Activated CD4-positive, alpha-beta memory T cell treated with anti-CD3 and anti-CD28 coated beads, Interleukin-2, amount 10 ng/mL, durations not matched to agents 7 days and 5 days (primary cell): ENCODE measurements around the gene MEI1. TPM values are rescaled to one million over a fixed set of nuclear protein-coding genes. Genes with fewer than 3 reads are reported as not detected.
A peak's percentile ranks its signal among the peaks of the same experiment; 100 is the strongest.

Source experiments
- CTCF ChIA-PET: fragments of 350-600 bp; sonication (Branson Sonifier 250); formaldehyde crosslinking; loops from one replicate; lab custom pipeline; 2021; ENCODE audit warnings: antibody characterized with exemption, inconsistent platforms; lab: Charles Lee
- POLR2A ChIA-PET: fragments of 350-600 bp; sonication (Branson Sonifier 250); formaldehyde crosslinking; loops from one replicate; lab custom pipeline; 2021; ENCODE audit warnings: antibody characterized with exemption; lab: Charles Lee
- DNase-seq: peaks from one replicate; pipeline ENCODE4 v3.0.0-alpha.2; 2020
- H3K27ac Mint-ChIP-seq: one replicate; pipeline ENCODE4 v1.8.0; 2021; ENCODE audit warnings: mild to moderate bottlenecking, mixed read lengths
- H3K27me3 Mint-ChIP-seq: one replicate; pipeline ENCODE4 v1.8.0; 2021; ENCODE audit warnings: mixed read lengths
- H3K36me3 Mint-ChIP-seq: one replicate; pipeline ENCODE4 v1.8.0; 2021; ENCODE audit warnings: low read depth, mixed read lengths
- H3K4me1 Mint-ChIP-seq: one replicate; pipeline ENCODE4 v1.8.0; 2021; ENCODE audit warnings: mixed read lengths
- H3K4me3 Mint-ChIP-seq: one replicate; pipeline ENCODE4 v1.8.0; 2021; ENCODE audit warnings: mild to moderate bottlenecking, mixed read lengths
- H3K9me3 Mint-ChIP-seq: one replicate; pipeline ENCODE4 v1.8.0; 2021; ENCODE audit warnings: mixed read lengths
- total RNA-seq, 2 experiments: library from RNA; stranded (reverse); gene quantifications; one replicate each; pipeline ENCODE4 v1.2.3, GENCODE V29; 2021

Gene MEI1
- total RNA-seq, 2 experiments from 2014 or later, result 75.5 to 79.1 TPM

DNA sequence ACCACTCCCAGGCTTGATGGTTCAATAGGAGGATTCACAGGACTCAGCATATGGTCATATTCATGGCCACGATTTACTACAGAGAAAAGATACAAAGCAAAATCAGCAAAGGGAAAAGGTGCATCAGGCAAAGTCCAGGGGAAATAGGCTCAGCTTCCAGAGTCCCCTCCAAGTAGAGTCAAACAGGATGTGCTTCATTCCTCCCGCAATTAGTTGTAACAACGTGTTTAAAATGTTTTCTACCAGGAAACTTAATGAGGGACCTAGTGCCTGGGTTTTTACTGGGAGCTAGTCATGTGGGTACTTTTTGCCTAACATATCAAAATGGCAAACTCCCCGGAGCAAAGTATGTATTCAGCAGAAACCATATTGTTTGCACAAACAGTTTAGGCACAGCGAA, 118.7 kb downstream of the MEI1 start:
- ChIA-PET POLR2A (interaction anchor here (1.8 kb wide), 1 partner anchor 16 kb away, joined by 4 read pairs; no protein-coding TSS in a partner anchor), CTCF (no interaction called here)
- no peak for DNase-seq
- no peaks in the 10 kb centered on the region for H3K27me3 Mint-ChIP-seq
- H3K27ac Mint-ChIP-seq, result no peak overlapping the region
- peaks cover 47% of the 10 kb centered on the region for H3K36me3 Mint-ChIP-seq
- H3K4me3 Mint-ChIP-seq, result no peak overlapping the region
- peaks cover 15% of the 10 kb centered on the region for H3K4me1 Mint-ChIP-seq
- no peaks in the 10 kb centered on the region for H3K9me3 Mint-ChIP-seq

GRCh38 chr22:41818596-41818995, 119.3 kb downstream of the MEI1 start:
- DNase-seq, result no peak
- Mint-ChIP-seq H3K4me1 (peaks cover 15% of the 10 kb centered on the region), H3K27me3 (no peaks in the 10 kb centered on the region), H3K27ac (no peak overlapping the region), H3K9me3 (no peaks in the 10 kb centered on the region), H3K36me3 (peaks cover 42% of the 10 kb centered on the region), H3K4me3 (no peak overlapping the region)
- ChIA-PET POLR2A (interaction anchor here (1.8 kb wide), 1 partner anchor 16 kb away, joined by 4 read pairs; no protein-coding TSS in a partner anchor), CTCF (no interaction called here)

GRCh38 chr22:41819257-41819656, 120.0 kb downstream of the MEI1 start:
- H3K4me1 Mint-ChIP-seq, result peaks cover 15% of the 10 kb centered on the region
- no peak for DNase-seq
- no peak overlapping the region for H3K27ac Mint-ChIP-seq
- POLR2A ChIA-PET, result interaction anchor here (1.8 kb wide), 1 partner anchor 15 kb away, joined by 4 read pairs; no protein-coding TSS in a partner anchor
- H3K4me3 Mint-ChIP-seq, result no peak overlapping the region
- H3K36me3 Mint-ChIP-seq, result peaks cover 41% of the 10 kb centered on the region
- H3K9me3 Mint-ChIP-seq, result no peaks in the 10 kb centered on the region
- H3K27me3 Mint-ChIP-seq, result no peaks in the 10 kb centered on the region
- CTCF ChIA-PET, result no interaction called here

DNA sequence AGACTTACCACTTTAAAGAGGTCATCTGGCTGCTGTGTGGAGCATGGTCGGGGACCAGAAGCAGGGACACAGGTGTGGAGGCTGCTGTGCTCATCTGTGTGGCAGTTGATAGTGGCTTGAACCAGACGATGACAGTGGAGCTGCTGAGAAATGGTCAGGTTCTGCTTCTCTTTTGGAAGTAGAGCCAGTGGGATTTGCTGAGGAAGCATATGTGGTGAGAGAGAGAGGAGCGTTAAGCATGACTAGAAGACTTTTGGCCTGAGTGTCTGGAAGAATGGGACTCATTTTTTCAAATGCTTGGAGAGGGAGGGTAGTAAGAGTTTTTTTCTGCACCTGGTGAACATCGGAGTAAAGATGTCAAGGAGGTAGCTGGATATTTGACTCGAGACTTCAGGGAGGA, 121.1 kb downstream of the MEI1 start:
- no peaks in the 10 kb centered on the region for H3K27me3 Mint-ChIP-seq
- no peak overlapping the region for H3K27ac Mint-ChIP-seq
- no peak overlapping the region for H3K4me3 Mint-ChIP-seq
- POLR2A ChIA-PET, result interaction anchor here (1.0 to 2.8 kb wide), 3 partner anchors 13 to 120 kb away, joined by 3 to 14 read pairs (median 6); partner anchors contain the start of genes CCDC134 and SREBF2
- H3K4me1 Mint-ChIP-seq, result peaks cover 15% of the 10 kb centered on the region
- no peak for DNase-seq
- peaks cover 42% of the 10 kb centered on the region for H3K36me3 Mint-ChIP-seq
- CTCF ChIA-PET, result interaction anchor here (1.4 kb wide), 1 partner anchor 123 kb away, joined by 4 read pairs; no protein-coding TSS in a partner anchor
- no peaks in the 10 kb centered on the region for H3K9me3 Mint-ChIP-seq

GRCh38 chr22:41821471-41822316, 122.4 kb downstream of the MEI1 start:
- Mint-ChIP-seq H3K4me3 (no peak overlapping the region), H3K9me3 (no peaks in the 10 kb centered on the region)
- POLR2A ChIA-PET, result interaction anchor here (1.2 to 2.8 kb wide), 6 partner anchors 11 to 119 kb away, joined by 3 to 14 read pairs (median 6); partner anchors contain the start of genes CCDC134 and SREBF2

GRCh38 chr22:41822317-41823057, 123.2 kb downstream of the MEI1 start:
- Mint-ChIP-seq H3K36me3 (peaks cover 36% of the 10 kb centered on the region), H3K9me3 (no peaks in the 10 kb centered on the region), H3K4me3 (no peak overlapping the region), H3K4me1 (peaks cover 22% of the 10 kb centered on the region), H3K27ac (peak overlapping the region; percentile 58), H3K27me3 (no peaks in the 10 kb centered on the region)
- DNase-seq, result no peak
- POLR2A ChIA-PET, result interaction anchor here (0.7 to 2.8 kb wide), 7 partner anchors 11 to 124 kb away, joined by 3 to 14 read pairs (median 6); partner anchors contain the start of genes CCDC134, CENPM and SREBF2
- CTCF ChIA-PET, result interaction anchor here (0.7 to 2.1 kb wide), 12 partner anchors 10 to 155 kb away, joined by 3 to 23 read pairs (median 4); partner anchors contain the start of genes CENPM and SREBF2

More at GRCh38 chr22:41821471-41822316, 122.4 kb downstream of the MEI1 start:
- peak overlapping the region; percentile 27 for H3K27ac Mint-ChIP-seq
- CTCF ChIA-PET, result interaction anchor here (0.5 to 2.1 kb wide), 6 partner anchors 11 to 154 kb away, joined by 3 to 23 read pairs (median 6); partner anchors contain the start of gene SREBF2
- no peak for DNase-seq
- H3K4me1 Mint-ChIP-seq, result peaks cover 15% of the 10 kb centered on the region
- peaks cover 42% of the 10 kb centered on the region for H3K36me3 Mint-ChIP-seq
- H3K27me3 Mint-ChIP-seq, result no peaks in the 10 kb centered on the region

DNA sequence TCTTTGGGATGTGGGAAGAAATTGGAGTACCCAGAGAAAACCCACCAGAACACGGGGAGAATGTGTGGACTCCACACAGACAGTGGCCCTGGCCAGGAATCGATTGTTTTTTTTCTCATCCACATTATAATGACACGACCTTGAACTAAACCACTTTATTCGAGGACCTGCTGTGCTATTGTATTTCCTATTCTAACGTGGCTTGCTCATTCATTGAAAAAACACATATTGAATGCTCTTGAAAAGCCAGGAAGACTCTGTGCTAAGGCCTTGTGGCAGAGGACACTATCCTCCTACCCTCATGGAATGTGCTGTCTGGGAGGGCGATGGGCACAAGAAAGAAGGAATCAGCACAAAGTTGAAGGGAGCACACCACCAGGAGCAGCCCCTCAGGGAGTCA, 124.5 kb downstream of the MEI1 start:
- H3K9me3 Mint-ChIP-seq, result no peaks in the 10 kb centered on the region
- H3K4me1 Mint-ChIP-seq, result peaks cover 32% of the 10 kb centered on the region
- H3K4me3 Mint-ChIP-seq, result no peak overlapping the region
- CTCF ChIA-PET, result interaction anchor here (1.6 kb wide), 1 partner anchor 33 kb away, joined by 4 read pairs; no protein-coding TSS in a partner anchor
- H3K27ac Mint-ChIP-seq, result no peak overlapping the region
- peaks cover 33% of the 10 kb centered on the region for H3K36me3 Mint-ChIP-seq
- POLR2A ChIA-PET, result no interaction called here
- H3K27me3 Mint-ChIP-seq, result no peaks in the 10 kb centered on the region
- DNase-seq, result no peak

- H3K27me3 Mint-ChIP-seq, result no peaks in the 10 kb centered on the region
- no peak for DNase-seq
- H3K4me1 Mint-ChIP-seq, result peaks cover 37% of the 10 kb centered on the region
- H3K36me3 Mint-ChIP-seq, result peaks cover 33% of the 10 kb centered on the region
- H3K4me3 Mint-ChIP-seq, result no peak overlapping the region
- no peaks in the 10 kb centered on the region for H3K9me3 Mint-ChIP-seq
- H3K27ac Mint-ChIP-seq, result peak overlapping the region; percentile 41
- ChIA-PET POLR2A (interaction anchor here (0.9 to 1.5 kb wide), 2 partner anchors 34 to 43 kb away, joined by 3 to 6 read pairs; no protein-coding TSS in a partner anchor), CTCF (interaction anchor here (1.6 kb wide), 1 partner anchor 34 kb away, joined by 6 read pairs; no protein-coding TSS in a partner anchor)
These were observed 126.1 kb downstream of the MEI1 start for GRCh38 chr22:41825376-41825775.

DNA sequence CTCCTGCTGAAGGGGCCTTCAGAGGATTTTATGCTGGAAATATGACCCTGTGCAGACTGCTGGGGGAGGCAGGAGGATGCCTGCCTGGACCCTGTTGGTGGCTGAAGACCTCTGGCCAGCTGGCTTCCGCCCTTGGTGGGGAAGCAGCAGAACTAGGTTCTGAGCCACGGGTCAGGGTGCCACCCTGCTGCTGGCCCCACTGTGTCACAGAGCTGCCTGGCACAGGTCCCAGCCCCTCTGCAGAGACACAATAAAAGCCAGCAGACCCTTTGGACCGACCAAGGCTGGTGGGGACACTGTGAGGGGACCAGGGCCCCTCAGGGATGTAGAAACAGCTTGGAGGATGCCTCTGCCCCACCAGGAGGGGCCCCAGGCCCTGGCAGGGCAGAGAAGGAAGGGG, 126.7 kb downstream of the MEI1 start:
- DNase-seq, result no peak
- Mint-ChIP-seq H3K27ac (no peak overlapping the region), H3K4me3 (no peak overlapping the region), H3K9me3 (no peaks in the 10 kb centered on the region), H3K4me1 (peaks cover 38% of the 10 kb centered on the region), H3K36me3 (peaks cover 32% of the 10 kb centered on the region), H3K27me3 (no peaks in the 10 kb centered on the region)
- ChIA-PET POLR2A (interaction anchor here (0.7 to 1.5 kb wide), 6 partner anchors 10 to 114 kb away, joined by 3 to 8 read pairs (median 5); partner anchors contain the start of gene CCDC134), CTCF (interaction anchor here (1.6 kb wide), 1 partner anchor 33 kb away, joined by 6 read pairs; no protein-coding TSS in a partner anchor)

- H3K27me3 Mint-ChIP-seq, result no peaks in the 10 kb centered on the region
- H3K36me3 Mint-ChIP-seq, result peaks cover 38% of the 10 kb centered on the region
- CTCF ChIA-PET, result interaction anchor here (1.0 to 1.6 kb wide), 3 partner anchors 33 to 114 kb away, joined by 3 to 6 read pairs (median 3); no protein-coding TSS in a partner anchor
- H3K4me1 Mint-ChIP-seq, result peaks cover 41% of the 10 kb centered on the region
- no peak for DNase-seq
- no peaks in the 10 kb centered on the region for H3K9me3 Mint-ChIP-seq
- POLR2A ChIA-PET, result interaction anchor here (0.7 to 8.2 kb wide), 8 partner anchors 9 to 114 kb away, joined by 3 to 79 read pairs (median 5); partner anchors contain the start of gene CCDC134
- no peak overlapping the region for H3K27ac Mint-ChIP-seq
- H3K4me3 Mint-ChIP-seq, result no peak overlapping the region
These were observed 127.4 kb downstream of the MEI1 start for GRCh38 chr22:41826430-41827383.

- Mint-ChIP-seq H3K27ac (peak overlapping the region; percentile 30), H3K4me3 (no peak overlapping the region), H3K4me1 (peaks cover 39% of the 10 kb centered on the region), H3K36me3 (peaks cover 46% of the 10 kb centered on the region), H3K27me3 (no peaks in the 10 kb centered on the region), H3K9me3 (no peaks in the 10 kb centered on the region)
- CTCF ChIA-PET, result interaction anchor here (1.3 kb wide), 1 partner anchor 113 kb away, joined by 3 read pairs; no protein-coding TSS in a partner anchor
- POLR2A ChIA-PET, result interaction anchor here (0.8 to 8.2 kb wide), 6 partner anchors 8 to 81 kb away, joined by 3 to 79 read pairs (median 4); partner anchors contain the start of gene CCDC134
- no peak for DNase-seq
These were observed 128.4 kb downstream of the MEI1 start for GRCh38 chr22:41827671-41828070.
